HG03095 (cell line): Measurements from ENCODE around the gene RAPGEFL1.
"Not testable (repeated sequence)": the region's sequence is repeated elsewhere in the genome, so short reads cannot be mapped to it uniquely, and the experiment has no call there.

ENCODE experiments used
- ATAC-seq: cut with Tn5 transposase; IDR thresholded peaks from one replicate; pipeline ENCODE4 v1.9.1; 2021; ENCODE audit warnings: moderate library complexity; ENCODE audit not compliant: unreplicated experiment

Gene RAPGEFL1

GRCh38 chr17:40177275-40177874 is at the start of gene RAPGEFL1:
TSS of gene RAPGEFL1 (plus strand) at chr17:40177470. CDS start at chr17:40177862, 392 bp downstream.
- ATAC-seq, result no peak

GRCh38 chr17:40129498-40129897 is 47.8 kb upstream of the RAPGEFL1 start:
- ATAC-seq, result no peak

GRCh38 chr17:40130352-40131042 is 46.8 kb upstream of the RAPGEFL1 start:
- ATAC-seq, result no peak

- ATAC-seq, result no peak
These were observed 43.1 kb upstream of the RAPGEFL1 start for GRCh38 chr17:40134184-40134583.

GRCh38 chr17:40135817-40136216 is 41.5 kb upstream of the RAPGEFL1 start:
- ATAC-seq, result no peak

- peak; percentile 22 for ATAC-seq
These were observed 37.7 kb upstream of the RAPGEFL1 start for GRCh38 chr17:40139566-40140058.

GRCh38 chr17:40143166-40143565 is 34.1 kb upstream of the RAPGEFL1 start:
- ATAC-seq, result not testable (repeated sequence)

- ATAC-seq, result no peak
These were observed 31.8 kb upstream of the RAPGEFL1 start for GRCh38 chr17:40145476-40145875.

- ATAC-seq, result no peak
These were observed 28.7 kb upstream of the RAPGEFL1 start for GRCh38 chr17:40148527-40148926.

- no peak for ATAC-seq
These were observed 27.0 kb upstream of the RAPGEFL1 start for GRCh38 chr17:40150276-40150675.

GRCh38 chr17:40151414-40151963 is 25.8 kb upstream of the RAPGEFL1 start:
- no peak for ATAC-seq

- no peak for ATAC-seq
These were observed 23.6 kb upstream of the RAPGEFL1 start for GRCh38 chr17:40153603-40154236.

GRCh38 chr17:40157973-40158372 is 19.3 kb upstream of the RAPGEFL1 start:
- ATAC-seq, result no peak

GRCh38 chr17:40158438-40159013 is 18.7 kb upstream of the RAPGEFL1 start:
- no peak for ATAC-seq

GRCh38 chr17:40159456-40159855 is 17.8 kb upstream of the RAPGEFL1 start:
- no peak for ATAC-seq

- no peak for ATAC-seq
These were observed 9.5 kb upstream of the RAPGEFL1 start for GRCh38 chr17:40167685-40168261.

- ATAC-seq, result no peak
These were observed 8.9 kb upstream of the RAPGEFL1 start for GRCh38 chr17:40168262-40168832.

GRCh38 chr17:40170325-40170724 is 6.9 kb upstream of the RAPGEFL1 start:
- ATAC-seq, result no peak

GRCh38 chr17:40171750-40172149 is 5.5 kb upstream of the RAPGEFL1 start:
- no peak for ATAC-seq

- ATAC-seq, result no peak
These were observed 4.0 kb upstream of the RAPGEFL1 start for GRCh38 chr17:40173091-40173777.
